Gastrocnemius medialis (tissue), 4 donors: ENCODE results near the gene XYLT1.

Experiments
- CTCF ChIP-seq, 5 experiments: fragments of 450-650 bp in 3 of 5; fragments of 200-600 bp in 2 of 5; sonication (generic) in 2 of 5; IDR thresholded peaks in 4 of 5; conservative IDR thresholded peaks in 1 of 5; 1 replicate in 4 of 5; 2 replicates in 1 of 5; pipeline ENCODE4 v1.5.1; 2016 to 2019; ENCODE audit warnings: antibody characterized with exemption in 5 of 5, mild to moderate bottlenecking in 3 of 5, moderate library complexity in 3 of 5
- POLR2A ChIP-seq, 2 donors: fragments of 450-650 bp; IDR thresholded peaks; one replicate each; pipeline ENCODE4 v1.6.1; 2017; ENCODE audit warnings: antibody characterized with exemption in 2 of 2, mild to moderate bottlenecking in 2 of 2, moderate library complexity in 2 of 2

- TF ChIP-seq CTCF (IDR thresholded peaks at IDR 0.05 in 4 of 5, conservative IDR thresholded peaks at IDR 0.05 in 1 of 5) (no peak), POLR2A (IDR thresholded peaks at IDR 0.05) (no peak)
Observed at GRCh38 chr16:17068524-17068923, 402.2 kb downstream of the XYLT1 start.
